ENCODE data around the gene MGAT5.

Gene MGAT5

GRCh38 chr2:134276381-134277172, 22.7 kb downstream of the MGAT5 start:
- peaks cover 4% of the 10 kb centered on the region; the same call in 1 of the 2 replicates for H3K4me1 ChIP-seq (ENCODE audit: control insufficient read depth, insufficient read depth, low read length)
- H3K4me3 ChIP-seq (ENCODE audit: low read depth, low read length), result no peak overlapping the region
- no peak overlapping the region for H3K27ac ChIP-seq (ENCODE audit: extremely low read depth, low read depth, low read length)
- CTCF ChIA-PET, result no interaction called here
- no peaks in the 10 kb centered on the region; a peak in 1 of 3 replicates for H3K36me3 ChIP-seq (ENCODE audit: control insufficient read depth in 2 of 2, insufficient read depth in 1 of 2, low read length in 2 of 2)
- H3K9me3 ChIP-seq (ENCODE audit: control insufficient read depth, insufficient read depth, low read depth, low read length), result no peaks in the 10 kb centered on the region
- TF ChIP-seq ELK4 (IDR thresholded peaks at IDR 0.05; ENCODE audit: borderline replicate concordance, low read depth, low read length) (no peak), ZNF785 (tag by site-specific recombination; IDR thresholded peaks at IDR 0.05) (no peak)
- POLR2A ChIA-PET, result no interaction called here

- Histone ChIP-seq H3K9me3 (ENCODE audit: control insufficient read depth, insufficient read depth, low read depth, low read length) (no peaks in the 10 kb centered on the region), H3K36me3 (ENCODE audit: control insufficient read depth in 2 of 2, insufficient read depth in 1 of 2, low read length in 2 of 2) (no peaks in the 10 kb centered on the region; a peak in 1 of 3 replicates), H3K4me1 (ENCODE audit: control insufficient read depth, insufficient read depth, low read length) (peaks cover 4% of the 10 kb centered on the region; the same call in 1 of the 2 replicates), H3K27ac (ENCODE audit: extremely low read depth, low read depth, low read length) (no peak overlapping the region), H3K4me3 (ENCODE audit: low read depth, low read length) (no peak overlapping the region)
- TF ChIP-seq ZSCAN18 (tag by site-specific recombination; IDR thresholded peaks at IDR 0.05) (no peak), ZNF560 (tag by site-specific recombination; IDR thresholded peaks at IDR 0.05; ENCODE audit: borderline replicate concordance) (no peak), ZNF626 (tag by site-specific recombination; IDR thresholded peaks at IDR 0.05) (no peak), ZNF184 (tag by site-specific recombination; IDR thresholded peaks at IDR 0.05) (no peak), ZNF394 (tag by site-specific recombination; IDR thresholded peaks at IDR 0.05; ENCODE audit: borderline replicate concordance) (no peak), ZBTB17 (tag by site-specific recombination; IDR thresholded peaks at IDR 0.05) (no peak), ZNF837 (tag by site-specific recombination; IDR thresholded peaks at IDR 0.05) (no peak), KLF10 (tag by site-specific recombination; IDR thresholded peaks at IDR 0.05) (no peak), KLF16 (tag by site-specific recombination; IDR thresholded peaks at IDR 0.05) (no peak), ZNF19 (tag by site-specific recombination; IDR thresholded peaks at IDR 0.05; ENCODE audit: low read depth) (no peak), ZNF600 (tag by site-specific recombination; IDR thresholded peaks at IDR 0.05) (no peak), ZNF654 (tag by site-specific recombination; IDR thresholded peaks at IDR 0.05; ENCODE audit: low read depth) (no peak), ZNF214 (tag by site-specific recombination; IDR thresholded peaks at IDR 0.05; ENCODE audit: borderline replicate concordance) (no peak)
- CTCF ChIA-PET, result no interaction called here
- POLR2A ChIA-PET, result no interaction called here
Observed at GRCh38 chr2:134277223-134277622, 23.4 kb downstream of the MGAT5 start.

- Histone ChIP-seq H3K27ac (ENCODE audit: extremely low read depth, low read depth, low read length) (no peak overlapping the region), H3K36me3 (ENCODE audit: control insufficient read depth in 2 of 2, insufficient read depth in 1 of 2, low read length in 2 of 2) (no peaks in the 10 kb centered on the region; a peak in 1 of 3 replicates), H3K9me3 (ENCODE audit: control insufficient read depth, insufficient read depth, low read depth, low read length) (no peaks in the 10 kb centered on the region), H3K4me3 (ENCODE audit: low read depth, low read length) (no peak overlapping the region), H3K4me1 (ENCODE audit: control insufficient read depth, insufficient read depth, low read length) (peaks cover under 1% of the 10 kb centered on the region; the same call in 1 of the 2 replicates)
- POLR2A ChIA-PET, result no interaction called here
- CTCF ChIA-PET, result no interaction called here
- no peak for TF ChIP-seq FEZF1 (tag by site-specific recombination; IDR thresholded peaks at IDR 0.05)
- no peak for TF ChIP-seq ZBTB11 (tag by site-specific recombination; conservative IDR thresholded peaks at IDR 0.05; ENCODE audit: low read depth)
- TF ChIP-seq OVOL3 (tag by site-specific recombination; IDR thresholded peaks at IDR 0.05), result no peak
- no peak for TF ChIP-seq ZBTB7A (tag by site-specific recombination; IDR thresholded peaks at IDR 0.05; ENCODE audit: low read depth)
- no peak for TF ChIP-seq ZNF768 (tag by site-specific recombination; IDR thresholded peaks at IDR 0.05)
- TF ChIP-seq ZNF114 (tag by site-specific recombination; IDR thresholded peaks at IDR 0.05), result no peak
- TF ChIP-seq ZFP3 (tag by site-specific recombination; IDR thresholded peaks at IDR 0.05; ENCODE audit: low read depth), result no peak
- TF ChIP-seq ZIC2 (tag by site-specific recombination; IDR thresholded peaks at IDR 0.05), result no peak
- TF ChIP-seq ZNF670 (tag by site-specific recombination; IDR thresholded peaks at IDR 0.05; ENCODE audit: low read depth), result no peak
- TF ChIP-seq ZNF747 (tag by site-specific recombination; IDR thresholded peaks at IDR 0.05), result no peak
Observed at GRCh38 chr2:134278553-134278952, 24.7 kb downstream of the MGAT5 start.
